Measurements from ENCODE around the gene OSBP2.

The OSBP2 gene, protein sequence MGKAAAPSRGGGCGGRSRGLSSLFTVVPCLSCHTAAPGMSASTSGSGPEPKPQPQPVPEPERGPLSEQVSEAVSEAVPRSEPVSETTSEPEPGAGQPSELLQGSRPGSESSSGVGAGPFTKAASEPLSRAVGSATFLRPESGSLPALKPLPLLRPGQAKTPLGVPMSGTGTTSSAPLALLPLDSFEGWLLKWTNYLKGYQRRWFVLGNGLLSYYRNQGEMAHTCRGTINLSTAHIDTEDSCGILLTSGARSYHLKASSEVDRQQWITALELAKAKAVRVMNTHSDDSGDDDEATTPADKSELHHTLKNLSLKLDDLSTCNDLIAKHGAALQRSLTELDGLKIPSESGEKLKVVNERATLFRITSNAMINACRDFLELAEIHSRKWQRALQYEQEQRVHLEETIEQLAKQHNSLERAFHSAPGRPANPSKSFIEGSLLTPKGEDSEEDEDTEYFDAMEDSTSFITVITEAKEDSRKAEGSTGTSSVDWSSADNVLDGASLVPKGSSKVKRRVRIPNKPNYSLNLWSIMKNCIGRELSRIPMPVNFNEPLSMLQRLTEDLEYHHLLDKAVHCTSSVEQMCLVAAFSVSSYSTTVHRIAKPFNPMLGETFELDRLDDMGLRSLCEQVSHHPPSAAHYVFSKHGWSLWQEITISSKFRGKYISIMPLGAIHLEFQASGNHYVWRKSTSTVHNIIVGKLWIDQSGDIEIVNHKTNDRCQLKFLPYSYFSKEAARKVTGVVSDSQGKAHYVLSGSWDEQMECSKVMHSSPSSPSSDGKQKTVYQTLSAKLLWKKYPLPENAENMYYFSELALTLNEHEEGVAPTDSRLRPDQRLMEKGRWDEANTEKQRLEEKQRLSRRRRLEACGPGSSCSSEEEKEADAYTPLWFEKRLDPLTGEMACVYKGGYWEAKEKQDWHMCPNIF

DNA sequence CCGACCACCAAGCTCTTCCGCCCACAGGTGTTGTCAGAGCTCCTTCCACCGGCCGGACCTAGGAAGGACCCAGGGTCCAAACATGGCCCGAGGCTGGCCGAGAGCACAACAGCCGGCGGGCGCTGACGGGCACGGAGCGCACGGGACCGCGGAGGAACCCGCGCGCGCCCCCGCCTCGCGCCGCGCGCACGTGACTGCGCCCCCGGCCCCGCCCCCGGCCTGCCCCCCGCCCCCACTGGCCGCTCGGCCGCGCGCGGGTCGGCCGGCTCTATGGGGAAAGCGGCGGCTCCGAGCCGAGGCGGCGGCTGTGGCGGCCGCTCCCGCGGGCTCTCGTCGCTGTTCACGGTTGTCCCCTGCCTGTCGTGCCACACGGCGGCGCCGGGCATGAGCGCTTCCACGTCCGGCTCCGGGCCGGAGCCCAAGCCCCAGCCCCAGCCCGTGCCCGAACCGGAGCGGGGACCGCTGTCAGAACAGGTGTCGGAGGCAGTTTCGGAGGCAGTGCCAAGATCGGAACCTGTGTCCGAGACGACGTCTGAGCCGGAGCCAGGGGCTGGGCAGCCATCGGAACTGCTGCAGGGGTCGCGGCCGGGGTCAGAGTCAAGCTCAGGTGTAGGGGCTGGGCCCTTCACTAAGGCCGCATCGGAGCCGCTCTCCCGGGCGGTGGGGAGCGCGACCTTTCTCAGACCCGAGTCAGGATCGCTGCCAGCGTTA is at the start of gene OSBP2:
TSS of gene OSBP2 (plus strand) at position 235 of the 711 bp plus-strand sequence. CDS start at position 271, 36 bp downstream.
- in situ Hi-C loops (cut with HindIII; ENCODE audit: low sequenced_read_pairs) = no loop called here
- TF ChIP-seq, protein P1, sequence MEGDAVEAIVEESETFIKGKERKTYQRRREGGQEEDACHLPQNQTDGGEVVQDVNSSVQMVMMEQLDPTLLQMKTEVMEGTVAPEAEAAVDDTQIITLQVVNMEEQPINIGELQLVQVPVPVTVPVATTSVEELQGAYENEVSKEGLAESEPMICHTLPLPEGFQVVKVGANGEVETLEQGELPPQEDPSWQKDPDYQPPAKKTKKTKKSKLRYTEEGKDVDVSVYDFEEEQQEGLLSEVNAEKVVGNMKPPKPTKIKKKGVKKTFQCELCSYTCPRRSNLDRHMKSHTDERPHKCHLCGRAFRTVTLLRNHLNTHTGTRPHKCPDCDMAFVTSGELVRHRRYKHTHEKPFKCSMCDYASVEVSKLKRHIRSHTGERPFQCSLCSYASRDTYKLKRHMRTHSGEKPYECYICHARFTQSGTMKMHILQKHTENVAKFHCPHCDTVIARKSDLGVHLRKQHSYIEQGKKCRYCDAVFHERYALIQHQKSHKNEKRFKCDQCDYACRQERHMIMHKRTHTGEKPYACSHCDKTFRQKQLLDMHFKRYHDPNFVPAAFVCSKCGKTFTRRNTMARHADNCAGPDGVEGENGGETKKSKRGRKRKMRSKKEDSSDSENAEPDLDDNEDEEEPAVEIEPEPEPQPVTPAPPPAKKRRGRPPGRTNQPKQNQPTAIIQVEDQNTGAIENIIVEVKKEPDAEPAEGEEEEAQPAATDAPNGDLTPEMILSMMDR (IDR thresholded peaks at IDR 0.05; ENCODE audit: low read depth, low read length, missing control alignments) = no peak
- DNase-seq (ENCODE audit: low read depth) = no peak
- H3K4me3 ChIP-seq (ENCODE audit: low read depth, low read length) = peak within 1 kb of the TSS; percentile 60

DNA sequence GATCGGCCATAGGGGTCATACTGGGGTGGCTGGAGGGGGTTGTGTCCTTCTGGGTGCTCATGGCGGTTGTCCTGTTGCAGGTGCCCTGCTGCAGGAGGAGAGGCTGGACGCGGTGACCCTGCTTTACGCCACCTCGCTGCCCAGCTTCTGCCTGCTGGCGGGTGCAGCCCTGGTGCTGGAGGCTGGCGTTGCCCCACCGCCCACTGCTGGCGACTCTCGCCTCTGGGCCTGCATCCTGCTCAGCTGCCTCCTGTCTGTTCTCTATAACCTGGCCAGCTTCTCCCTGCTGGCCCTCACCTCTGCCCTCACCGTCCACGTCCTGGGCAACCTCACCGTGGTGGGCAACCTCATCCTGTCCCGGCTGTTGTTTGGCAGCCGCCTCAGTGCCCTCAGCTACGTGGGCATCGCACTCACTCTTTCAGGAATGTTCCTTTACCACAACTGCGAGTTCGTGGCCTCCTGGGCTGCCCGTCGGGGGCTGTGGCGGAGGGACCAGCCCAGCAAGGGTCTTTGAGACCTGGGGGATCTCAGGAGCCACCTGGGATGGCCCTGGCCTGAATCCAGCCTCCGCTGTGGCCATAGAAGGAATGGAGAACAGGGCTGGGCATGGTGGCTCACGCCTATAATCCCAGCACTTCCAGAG is 48.0 kb upstream of the OSBP2 start:
- no peak overlapping the region for H3K4me3 ChIP-seq (ENCODE audit: low read depth, low read length)
- TF ChIP-seq, protein P1 (IDR thresholded peaks at IDR 0.05; ENCODE audit: low read depth, low read length, missing control alignments) = no peak
- in situ Hi-C loops (cut with HindIII; ENCODE audit: low sequenced_read_pairs) = no loop called here
- DNase-seq (ENCODE audit: low read depth) = no peak

DNA sequence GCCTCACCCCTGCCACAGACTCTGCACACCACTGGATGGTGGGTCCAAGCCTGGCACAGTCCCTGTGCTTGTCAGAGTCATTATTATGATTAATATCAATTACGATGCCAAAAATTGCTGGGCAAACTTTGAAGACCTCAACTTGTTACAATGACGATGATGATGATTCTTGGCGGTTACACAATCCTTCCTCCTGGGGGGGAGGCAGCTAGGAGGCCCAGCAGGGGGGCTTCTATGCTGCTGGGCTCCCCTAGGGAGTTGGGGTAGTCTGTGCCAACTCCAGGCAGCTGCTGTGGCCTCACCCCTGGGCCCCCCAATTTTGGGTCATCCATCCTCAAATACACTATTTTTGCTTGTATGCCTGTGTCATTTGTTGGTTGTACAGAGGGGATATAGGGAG is 47.1 kb upstream of the OSBP2 start:
- DNase-seq (ENCODE audit: low read depth) = no peak
- H3K4me3 ChIP-seq (ENCODE audit: low read depth, low read length) = no peak overlapping the region
- TF ChIP-seq, protein P1 (IDR thresholded peaks at IDR 0.05; ENCODE audit: low read depth, low read length, missing control alignments) = no peak
- in situ Hi-C loops (cut with HindIII; ENCODE audit: low sequenced_read_pairs) = no loop called here

DNA sequence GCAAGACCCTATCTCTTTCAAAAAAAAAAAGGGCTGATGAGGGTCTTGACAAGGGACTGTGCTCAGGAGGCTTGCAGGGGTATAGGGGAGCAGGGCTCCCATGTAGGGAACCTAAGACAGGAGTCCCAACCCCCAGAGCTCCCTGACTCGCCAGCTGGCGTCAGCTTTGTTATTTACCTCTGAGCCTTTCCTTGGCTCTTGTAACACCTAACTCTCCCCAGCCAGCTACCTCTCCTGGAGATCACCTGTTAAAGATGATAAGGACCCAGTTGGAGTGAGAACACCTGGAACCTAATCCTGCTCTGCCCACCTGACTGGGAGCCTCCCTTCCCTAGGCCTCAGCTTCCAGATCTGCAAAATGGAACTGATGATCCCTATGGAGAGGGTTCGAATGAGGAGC is 45.8 kb upstream of the OSBP2 start:
- in situ Hi-C loops (cut with HindIII; ENCODE audit: low sequenced_read_pairs) = no loop called here
- no peak overlapping the region for H3K4me3 ChIP-seq (ENCODE audit: low read depth, low read length)
- DNase-seq (ENCODE audit: low read depth) = no peak
- TF ChIP-seq, protein P1 (IDR thresholded peaks at IDR 0.05; ENCODE audit: low read depth, low read length, missing control alignments) = no peak

DNA sequence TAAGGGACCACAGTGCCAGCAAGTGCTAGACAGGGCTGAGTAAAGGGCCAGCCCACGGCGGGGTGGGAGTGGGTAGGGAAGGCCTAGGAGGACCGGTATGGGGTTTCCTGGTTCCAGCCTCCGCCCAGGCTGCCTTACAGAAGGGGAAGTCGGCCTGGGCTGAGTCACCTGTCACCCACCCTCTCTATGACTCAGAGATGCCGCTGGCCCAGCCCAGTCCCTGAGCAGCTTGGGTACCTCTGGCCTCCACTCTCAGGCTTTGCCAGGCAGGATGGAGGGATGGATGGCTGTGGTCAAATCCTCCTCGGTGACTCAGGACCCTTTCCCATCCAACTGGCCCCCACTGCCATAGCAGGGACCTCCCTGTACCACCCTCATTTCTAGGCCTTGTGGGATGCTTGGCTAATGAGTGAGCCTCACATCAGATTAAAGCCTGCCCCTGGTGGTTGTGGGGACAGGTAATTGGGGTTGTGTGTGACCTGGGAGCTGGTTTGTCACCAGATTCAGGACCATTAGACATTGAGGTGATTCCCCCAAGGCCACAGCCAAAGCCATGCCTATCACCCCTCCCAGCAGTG is 45.2 kb upstream of the OSBP2 start:
- H3K4me3 ChIP-seq (ENCODE audit: low read depth, low read length) = no peak overlapping the region
- no peak for DNase-seq (ENCODE audit: low read depth)
- TF ChIP-seq, protein P1 (IDR thresholded peaks at IDR 0.05; ENCODE audit: low read depth, low read length, missing control alignments) = no peak
- in situ Hi-C loops (cut with HindIII; ENCODE audit: low sequenced_read_pairs) = no loop called here

Measured in astrocyte of the cerebellum (primary cell).